Fibroblast of the aortic adventitia (primary cell): Measurements from ENCODE around the gene MYL10. TPM values are rescaled to one million over a fixed set of nuclear protein-coding genes. Genes with fewer than 3 reads are reported as not detected.

Experiments used
- DNase-seq: peaks from one replicate; pipeline ENCODE4 v3.0.0-alpha.2; 2010; ENCODE audit warnings: low read depth
- H3K4me3 ChIP-seq: 2 replicates; pipeline ENCODE4 v1.5.1; 2011; ENCODE audit warnings: low read depth, mild to moderate bottlenecking, control low read depth, low read length, moderate library complexity
- total RNA-seq: library from RNA; depleted of rRNA; stranded (reverse); fragments of >200 nt; gene quantifications from 2 replicates; pipeline ENCODE4 v1.2.3, GENCODE V29; 2012; ENCODE audit warnings: low replicate concordance
- TF ChIP-seq, protein P1 (sequence below): IDR thresholded peaks from 2 replicates; pipeline ENCODE4 v1.5.1; 2011; ENCODE audit warnings: mild to moderate bottlenecking, low read length, control low read depth, inconsistent platforms; ENCODE audit not compliant: insufficient read depth

MYL10 gene
- total RNA-seq, 1 donor = not detected

DNA sequence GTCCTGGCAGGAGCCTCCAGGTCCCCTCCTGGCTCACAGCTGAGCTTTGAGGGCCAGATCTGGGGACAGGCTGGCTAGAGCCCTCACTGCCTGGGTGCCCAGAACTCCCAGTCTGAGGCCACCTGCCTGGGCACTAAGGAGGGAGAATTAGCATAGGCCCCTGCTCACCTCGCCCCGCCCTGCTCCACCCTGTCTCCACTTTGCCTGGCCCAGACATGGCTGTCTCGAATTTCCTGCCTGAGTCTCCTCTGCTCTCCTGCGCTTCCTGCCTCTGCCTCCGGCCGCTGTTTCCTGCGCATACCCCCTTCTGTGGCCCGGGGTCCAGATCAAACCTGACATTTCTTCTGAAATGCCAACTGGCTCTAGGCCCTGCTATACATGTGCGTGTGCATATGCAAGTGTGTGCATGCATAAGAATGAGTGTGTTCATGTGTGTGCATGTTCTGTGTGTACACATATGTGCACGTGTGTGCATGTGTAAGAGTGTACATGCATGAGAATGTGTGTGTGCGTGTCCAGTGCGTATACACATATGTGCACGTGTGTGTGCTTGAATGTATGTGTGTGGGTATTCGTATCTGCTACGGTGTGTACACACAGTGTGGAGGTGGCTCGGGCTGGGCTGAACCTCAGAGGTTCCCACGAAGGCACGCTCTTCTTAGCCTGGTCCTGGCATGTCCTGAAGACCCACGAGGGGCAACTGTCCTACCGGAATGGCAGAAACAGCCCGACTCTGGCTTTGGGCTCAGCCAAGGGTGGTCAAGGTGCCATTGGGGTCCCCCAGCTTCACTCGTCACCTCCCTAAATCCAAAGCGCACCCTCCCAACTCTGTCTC lies 64.9 kb downstream of the MYL10 start:
- DNase-seq = no peak
- TF ChIP-seq, protein P1, sequence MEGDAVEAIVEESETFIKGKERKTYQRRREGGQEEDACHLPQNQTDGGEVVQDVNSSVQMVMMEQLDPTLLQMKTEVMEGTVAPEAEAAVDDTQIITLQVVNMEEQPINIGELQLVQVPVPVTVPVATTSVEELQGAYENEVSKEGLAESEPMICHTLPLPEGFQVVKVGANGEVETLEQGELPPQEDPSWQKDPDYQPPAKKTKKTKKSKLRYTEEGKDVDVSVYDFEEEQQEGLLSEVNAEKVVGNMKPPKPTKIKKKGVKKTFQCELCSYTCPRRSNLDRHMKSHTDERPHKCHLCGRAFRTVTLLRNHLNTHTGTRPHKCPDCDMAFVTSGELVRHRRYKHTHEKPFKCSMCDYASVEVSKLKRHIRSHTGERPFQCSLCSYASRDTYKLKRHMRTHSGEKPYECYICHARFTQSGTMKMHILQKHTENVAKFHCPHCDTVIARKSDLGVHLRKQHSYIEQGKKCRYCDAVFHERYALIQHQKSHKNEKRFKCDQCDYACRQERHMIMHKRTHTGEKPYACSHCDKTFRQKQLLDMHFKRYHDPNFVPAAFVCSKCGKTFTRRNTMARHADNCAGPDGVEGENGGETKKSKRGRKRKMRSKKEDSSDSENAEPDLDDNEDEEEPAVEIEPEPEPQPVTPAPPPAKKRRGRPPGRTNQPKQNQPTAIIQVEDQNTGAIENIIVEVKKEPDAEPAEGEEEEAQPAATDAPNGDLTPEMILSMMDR = no peak
- no peak overlapping the region for H3K4me3 ChIP-seq

Other genes starting within 250 kb of the MYL10 start
- gene CUX1, start 188.3 kb upstream of the MYL10 start, total RNA-seq = 36.1 and 44.2 TPM in 2 replicates